IPS-18c (cell line): ENCODE data around the gene ACVR1.
"Not testable (repeated sequence)": the region's sequence is repeated elsewhere in the genome, so short reads cannot be mapped to it uniquely, and the experiment has no call there.

Source experiments
- H3K4me3 ChIP-seq: 2 replicates; pipeline ENCODE4 v1.7.0; 2013; ENCODE audit warnings: low read depth, mild to moderate bottlenecking, low read length, moderate library complexity; ENCODE audit not compliant: insufficient read depth
- H3K9me3 ChIP-seq: one replicate; pipeline ENCODE4 v1.6.1; 2013; ENCODE audit warnings: mild to moderate bottlenecking, low read length, moderate library complexity; ENCODE audit not compliant: control insufficient read depth, insufficient read depth

Gene ACVR1

GRCh38 chr2:157761520-157761919, 114.6 kb downstream of the ACVR1 start:
- no peak overlapping the region for H3K4me3 ChIP-seq
- no peaks in the 10 kb centered on the region for H3K9me3 ChIP-seq

DNA sequence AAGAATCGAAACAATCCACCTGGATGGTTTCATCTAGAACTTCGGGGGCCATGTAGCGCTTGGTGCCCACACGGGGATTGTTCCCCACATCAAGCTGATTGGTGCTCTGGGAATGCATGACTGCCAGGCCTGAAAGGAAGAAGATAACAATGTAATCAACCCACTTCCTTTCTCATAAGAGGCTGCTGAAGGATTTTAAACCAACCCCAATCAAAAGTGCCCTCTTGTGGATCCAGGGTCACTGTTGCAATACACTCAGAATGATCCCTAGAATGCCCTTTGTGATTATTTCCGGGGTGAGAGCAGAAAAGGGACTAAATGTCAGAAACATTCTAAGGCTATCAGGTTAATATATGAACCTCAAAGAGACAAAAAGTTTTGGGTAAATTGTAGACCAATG, 115.2 kb downstream of the ACVR1 start:
- no peak overlapping the region for H3K4me3 ChIP-seq
- H3K9me3 ChIP-seq: no peaks in the 10 kb centered on the region

GRCh38 chr2:157759855-157760254, 116.3 kb downstream of the ACVR1 start:
- Histone ChIP-seq H3K9me3 (no peaks in the 10 kb centered on the region), H3K4me3 (no peak overlapping the region)

GRCh38 chr2:157758586-157758985, 117.5 kb downstream of the ACVR1 start:
- H3K4me3 ChIP-seq: no peak overlapping the region
- no peaks in the 10 kb centered on the region for H3K9me3 ChIP-seq

GRCh38 chr2:157757500-157757899, 118.6 kb downstream of the ACVR1 start:
- H3K9me3 ChIP-seq: no peaks in the 10 kb centered on the region
- no peak overlapping the region for H3K4me3 ChIP-seq

- H3K4me3 ChIP-seq, H3K9me3 ChIP-seq: not testable (repeated sequence)
Observed at GRCh38 chr2:157756447-157756846, 119.7 kb downstream of the ACVR1 start.

GRCh38 chr2:157751462-157752058, 124.6 kb downstream of the ACVR1 start:
- H3K4me3 ChIP-seq: no peak overlapping the region

DNA sequence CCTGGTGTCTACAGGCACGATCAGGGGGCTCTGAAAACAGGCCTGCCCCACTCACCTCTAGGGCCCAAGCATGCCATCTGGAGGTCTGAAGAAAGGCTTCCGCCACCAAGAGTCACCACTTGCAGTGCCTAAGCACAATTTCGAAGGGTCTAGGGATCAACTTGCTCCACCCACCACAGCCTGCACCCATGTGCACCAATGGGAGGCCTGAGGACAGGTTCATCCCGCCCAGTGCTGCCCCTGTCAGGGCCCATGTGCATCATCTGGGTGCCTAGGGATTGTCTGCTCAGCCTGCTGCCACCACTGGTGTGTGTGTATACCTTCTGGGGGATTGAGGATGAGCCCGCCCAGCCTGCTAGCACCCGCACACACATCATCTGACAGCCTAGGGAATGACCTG, 126.4 kb downstream of the ACVR1 start:
- H3K9me3 ChIP-seq: no peaks in the 10 kb centered on the region
- H3K4me3 ChIP-seq: no peak overlapping the region

More at GRCh38 chr2:157751462-157752058, 124.6 kb downstream of the ACVR1 start:
- H3K9me3 ChIP-seq: no peaks in the 10 kb centered on the region

DNA sequence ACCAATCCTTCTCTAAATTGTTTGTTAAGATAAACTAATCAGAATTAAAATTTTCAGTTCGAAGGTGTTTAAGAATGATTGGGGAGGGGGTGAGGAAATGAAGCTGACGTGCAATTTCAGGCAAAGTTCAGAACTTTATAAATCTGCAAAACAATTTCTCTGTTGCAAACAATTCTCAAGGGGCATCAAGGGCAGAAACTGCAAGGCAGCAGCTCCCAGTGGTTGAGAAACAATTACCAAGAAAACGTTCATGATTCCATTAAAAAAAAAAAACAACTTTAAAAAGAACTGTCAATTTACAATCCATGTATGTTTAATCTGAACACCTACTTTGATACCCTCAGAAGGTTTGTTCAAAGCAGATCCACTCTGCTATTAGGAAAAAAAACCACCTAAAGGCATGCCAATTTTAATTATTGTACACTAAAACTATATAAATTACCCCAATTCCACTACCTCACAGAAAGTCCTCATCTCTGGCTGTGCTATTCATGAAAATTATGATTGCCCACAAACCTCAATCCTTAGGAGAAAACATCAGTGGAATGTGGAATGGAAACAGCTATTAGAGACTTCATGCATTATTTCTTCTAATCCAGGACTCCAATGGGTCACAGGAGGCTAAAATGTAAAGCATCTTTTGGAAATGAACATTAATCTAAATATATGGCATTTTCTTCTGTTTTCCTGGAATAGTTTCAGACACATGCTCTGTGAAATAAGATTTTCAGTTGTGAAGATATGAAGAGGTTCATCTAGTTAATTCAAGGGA, 127.6 kb downstream of the ACVR1 start:
- H3K9me3 ChIP-seq: no peaks in the 10 kb centered on the region
- no peak overlapping the region for H3K4me3 ChIP-seq

DNA sequence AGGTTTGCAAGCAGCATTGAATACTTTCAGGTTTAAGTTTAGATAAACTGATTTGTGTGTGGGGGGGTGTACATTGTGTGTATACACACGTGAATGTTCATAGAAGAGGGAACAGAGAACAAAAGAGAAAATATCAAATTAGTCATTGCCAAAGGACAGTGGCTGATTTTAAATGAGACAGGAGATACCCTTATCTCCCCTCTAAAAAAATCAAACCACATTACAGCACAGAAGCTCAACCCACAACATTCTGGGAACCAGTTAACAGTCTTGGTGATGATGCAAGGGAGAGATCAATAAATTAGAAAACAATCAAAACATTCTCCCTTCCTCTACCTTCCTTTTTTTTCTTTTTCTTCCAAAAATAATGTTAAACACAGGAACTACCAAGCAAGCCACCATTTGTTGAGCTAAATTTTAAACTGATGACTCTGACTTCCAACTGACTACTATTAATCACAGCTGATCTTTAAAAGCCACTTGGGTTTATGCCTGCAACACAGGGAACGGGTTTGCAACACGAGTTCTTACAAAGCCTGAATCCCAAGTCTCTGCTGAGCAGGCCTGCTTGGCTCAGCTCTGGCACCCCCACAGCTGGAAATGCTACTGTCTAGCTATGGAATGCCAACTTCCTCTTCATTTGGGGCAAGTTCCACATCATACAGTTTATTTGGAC, 128.3 kb downstream of the ACVR1 start:
- H3K4me3 ChIP-seq: no peak overlapping the region

DNA sequence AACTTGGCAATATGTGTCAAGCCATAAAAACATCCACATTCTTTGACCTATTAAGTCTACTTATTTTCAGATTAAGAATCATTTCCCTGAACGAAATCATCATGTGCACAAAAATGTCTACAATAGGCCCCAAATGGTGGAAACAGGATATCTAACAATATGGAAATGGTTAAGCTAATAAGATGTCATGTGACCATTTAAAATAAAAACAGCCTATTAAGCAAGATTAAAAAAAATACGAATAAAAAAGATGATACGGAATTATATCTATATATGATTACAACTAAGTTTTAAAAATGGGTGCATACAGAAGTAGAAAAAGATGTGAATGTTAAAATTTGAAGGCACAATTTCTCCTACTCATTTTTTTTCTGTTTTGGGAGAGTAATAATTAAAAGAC, 128.8 kb downstream of the ACVR1 start:
- H3K9me3 ChIP-seq: no peaks in the 10 kb centered on the region
- no peak overlapping the region for H3K4me3 ChIP-seq

More for the DNA sequence above, 128.3 kb downstream of the ACVR1 start:
- H3K9me3 ChIP-seq: no peaks in the 10 kb centered on the region

GRCh38 chr2:157746234-157746950, 129.7 kb downstream of the ACVR1 start:
- Histone ChIP-seq H3K4me3 (no peak overlapping the region), H3K9me3 (no peaks in the 10 kb centered on the region)

DNA sequence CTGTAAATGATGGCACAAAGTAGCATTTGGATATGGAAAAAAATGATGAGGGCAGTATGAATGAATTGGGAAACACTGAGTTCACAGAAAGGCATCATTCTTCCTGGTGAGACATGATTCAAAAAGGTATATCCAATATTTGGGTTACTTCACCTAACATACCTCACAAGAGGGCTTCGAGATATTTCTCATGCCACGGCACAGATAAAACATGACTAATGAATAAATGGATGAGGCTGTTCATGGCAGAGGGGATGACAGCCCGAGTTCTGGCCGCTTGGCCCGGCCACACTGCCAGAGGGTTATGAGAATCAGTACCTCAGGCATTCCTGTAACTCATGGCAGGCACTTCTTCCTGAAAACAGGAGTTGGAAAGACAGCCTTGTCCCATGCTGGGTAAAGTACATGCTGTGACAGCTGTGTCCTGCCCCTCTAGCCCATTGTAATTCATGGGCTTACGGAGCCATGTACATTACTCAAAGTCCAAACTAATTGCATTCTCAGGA, 131.5 kb downstream of the ACVR1 start:
- Histone ChIP-seq H3K4me3 (no peak overlapping the region), H3K9me3 (no peaks in the 10 kb centered on the region)

- Histone ChIP-seq H3K4me3 (no peak overlapping the region), H3K9me3 (no peaks in the 10 kb centered on the region)
Observed at GRCh38 chr2:157743051-157743450, 133.1 kb downstream of the ACVR1 start.

DNA sequence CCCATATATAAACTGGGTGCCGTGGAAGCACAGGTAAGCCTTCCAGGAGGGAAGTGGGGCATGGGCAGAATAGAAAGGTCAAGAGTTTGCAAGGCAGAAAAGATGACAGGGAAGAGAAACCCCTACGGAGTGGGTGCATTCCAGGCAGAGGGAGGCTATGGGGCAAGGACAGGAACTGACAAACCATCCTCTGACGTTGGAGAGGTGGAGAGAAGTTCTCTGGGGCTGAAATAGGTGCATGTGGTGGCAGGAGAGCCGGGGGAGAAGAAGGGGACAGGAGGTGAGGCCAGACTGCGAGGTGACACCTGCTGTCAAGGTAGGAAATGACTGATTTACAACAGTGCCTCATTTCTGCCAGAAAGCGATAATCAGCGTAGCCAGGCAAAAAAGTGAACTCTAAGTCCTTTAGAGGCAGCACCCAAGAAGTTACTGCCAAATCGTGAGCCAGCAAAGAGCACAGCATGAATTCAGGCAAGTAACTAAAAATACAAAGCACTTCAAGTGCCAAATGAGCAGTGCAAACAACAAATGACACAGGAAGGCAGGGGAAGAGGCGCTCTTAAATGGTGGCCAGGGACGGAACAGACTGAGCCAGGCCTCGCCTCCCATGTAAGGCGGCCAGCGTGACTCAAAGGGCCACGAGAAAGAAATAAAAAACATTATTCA, 134.2 kb downstream of the ACVR1 start:
- no peak overlapping the region for H3K4me3 ChIP-seq
- H3K9me3 ChIP-seq: no peaks in the 10 kb centered on the region

- Histone ChIP-seq H3K4me3 (no peak overlapping the region), H3K9me3 (no peaks in the 10 kb centered on the region)
Observed at GRCh38 chr2:157737656-157738055, 138.5 kb downstream of the ACVR1 start.

DNA sequence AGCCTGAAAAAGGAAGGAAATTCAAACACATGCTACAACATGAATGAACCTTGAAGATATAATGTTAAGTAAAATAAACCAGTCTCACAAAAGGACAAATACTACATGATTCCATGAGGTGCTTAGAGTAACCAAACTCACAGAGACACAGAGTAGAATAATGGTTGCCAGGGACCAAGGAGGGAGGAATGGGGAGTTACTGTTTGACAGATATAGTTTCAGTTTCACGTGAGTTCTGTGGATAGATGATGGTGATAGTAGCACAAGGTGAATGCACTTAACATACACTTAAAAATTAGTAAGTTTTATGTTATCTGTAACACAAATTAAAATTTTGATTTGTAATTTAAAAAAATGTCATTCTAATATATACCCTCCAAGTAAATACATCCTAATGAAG, 140.6 kb downstream of the ACVR1 start:
- H3K9me3 ChIP-seq: no peaks in the 10 kb centered on the region
- no peak overlapping the region for H3K4me3 ChIP-seq
